Dendritic cell treated with granulocyte-macrophage colony-stimulating factor and Interleukin-4, amounts not matched to agents 40 ng/mL and 50 ng/mL, for 4 days (primary cell): ENCODE results near the gene SEMA4D.
"Not testable (repeated sequence)": the region's sequence is repeated elsewhere in the genome, so short reads cannot be mapped to it uniquely, and the experiment has no call there.

Source experiments
- H3K27ac Mint-ChIP-seq: one replicate; pipeline ENCODE4 v1.8.0; 2022; ENCODE audit warnings: mild to moderate bottlenecking, mixed read lengths
- H3K27me3 Mint-ChIP-seq: one replicate; pipeline ENCODE4 v1.8.0; 2022; ENCODE audit warnings: mild to moderate bottlenecking, mixed read lengths
- H3K36me3 Mint-ChIP-seq: one replicate; pipeline ENCODE4 v1.8.0; 2022; ENCODE audit warnings: low read depth, mixed read lengths
- H3K4me1 Mint-ChIP-seq: one replicate; pipeline ENCODE4 v1.8.0; 2022; ENCODE audit warnings: low read depth, mixed read lengths
- H3K4me3 Mint-ChIP-seq: one replicate; pipeline ENCODE4 v1.8.0; 2022; ENCODE audit warnings: mild to moderate bottlenecking, moderate library complexity, mixed read lengths
- H3K9me3 Mint-ChIP-seq: one replicate; pipeline ENCODE4 v1.8.0; 2022; ENCODE audit warnings: mixed read lengths
- intact Hi-C: fragments of 100-400 bp; cut with micrococcal nuclease; formaldehyde crosslinking; loops from one replicate; pipeline ENCODE4 v1.15.0; 2022

SEMA4D gene

GRCh38 chr9:89478821-89479668 lies 18.9 kb downstream of the SEMA4D start:
- H3K27me3 Mint-ChIP-seq = no peaks in the 10 kb centered on the region
- H3K27ac Mint-ChIP-seq = peak overlapping the region; percentile 54
- H3K4me3 Mint-ChIP-seq = no peak overlapping the region
- peaks cover 9% of the 10 kb centered on the region for H3K9me3 Mint-ChIP-seq
- peaks cover 75% of the 10 kb centered on the region for H3K4me1 Mint-ChIP-seq
- intact Hi-C loops = no loop called here
- H3K36me3 Mint-ChIP-seq = peaks cover 48% of the 10 kb centered on the region

- H3K4me3 Mint-ChIP-seq = no peak overlapping the region
- H3K27ac Mint-ChIP-seq = peak overlapping the region; percentile 54
- H3K36me3 Mint-ChIP-seq = peaks cover 48% of the 10 kb centered on the region
Measured at GRCh38 chr9:89477811-89478630, 19.9 kb downstream of the SEMA4D start.

GRCh38 chr9:89477384-89477783 lies 20.5 kb downstream of the SEMA4D start:
- Mint-ChIP-seq H3K36me3 (peaks cover 43% of the 10 kb centered on the region), H3K4me1 (peaks cover 66% of the 10 kb centered on the region), H3K4me3 (no peak overlapping the region), H3K27me3 (no peaks in the 10 kb centered on the region), H3K27ac (peak overlapping the region; percentile 54), H3K9me3 (peaks cover 9% of the 10 kb centered on the region)
- intact Hi-C loops = no loop called here

More at GRCh38 chr9:89477811-89478630, 19.9 kb downstream of the SEMA4D start:
- intact Hi-C loops = no loop called here
- H3K27me3 Mint-ChIP-seq = no peaks in the 10 kb centered on the region
- peaks cover 9% of the 10 kb centered on the region for H3K9me3 Mint-ChIP-seq
- peaks cover 73% of the 10 kb centered on the region for H3K4me1 Mint-ChIP-seq

- no peak overlapping the region for H3K4me3 Mint-ChIP-seq
- intact Hi-C loops = no loop called here
- no peaks in the 10 kb centered on the region for H3K27me3 Mint-ChIP-seq
- peaks cover 58% of the 10 kb centered on the region for H3K4me1 Mint-ChIP-seq
- peaks cover 9% of the 10 kb centered on the region for H3K9me3 Mint-ChIP-seq
- H3K27ac Mint-ChIP-seq = peak overlapping the region; percentile 54
- peaks cover 35% of the 10 kb centered on the region for H3K36me3 Mint-ChIP-seq
Measured at GRCh38 chr9:89476546-89476945, 21.4 kb downstream of the SEMA4D start.

- Mint-ChIP-seq H3K4me1 (peaks cover 60% of the 10 kb centered on the region), H3K4me3 (no peak overlapping the region), H3K9me3 (peaks cover 9% of the 10 kb centered on the region), H3K27me3 (no peaks in the 10 kb centered on the region), H3K27ac (no peak overlapping the region), H3K36me3 (peaks cover 30% of the 10 kb centered on the region)
- intact Hi-C loops = no loop called here
Measured at GRCh38 chr9:89475891-89476440, 21.9 kb downstream of the SEMA4D start.

- peaks cover 9% of the 10 kb centered on the region for H3K9me3 Mint-ChIP-seq
- intact Hi-C loops = no loop called here
- peaks cover 27% of the 10 kb centered on the region for H3K36me3 Mint-ChIP-seq
- H3K27me3 Mint-ChIP-seq = no peaks in the 10 kb centered on the region
- H3K4me1 Mint-ChIP-seq = peaks cover 65% of the 10 kb centered on the region
- no peak overlapping the region for H3K27ac Mint-ChIP-seq
- no peak overlapping the region for H3K4me3 Mint-ChIP-seq
Measured at GRCh38 chr9:89474939-89475338, 23.0 kb downstream of the SEMA4D start.

- H3K27me3 Mint-ChIP-seq = no peaks in the 10 kb centered on the region
- H3K36me3 Mint-ChIP-seq = peaks cover 18% of the 10 kb centered on the region
- peaks cover 69% of the 10 kb centered on the region for H3K4me1 Mint-ChIP-seq
- no peak overlapping the region for H3K27ac Mint-ChIP-seq
- peaks cover 3% of the 10 kb centered on the region for H3K9me3 Mint-ChIP-seq
- H3K4me3 Mint-ChIP-seq = no peak overlapping the region
- intact Hi-C loops = no loop called here
Measured at GRCh38 chr9:89473762-89474469, 24.0 kb downstream of the SEMA4D start.

- H3K4me3 Mint-ChIP-seq, H3K27me3 Mint-ChIP-seq, H3K27ac Mint-ChIP-seq, intact Hi-C loops, H3K9me3 Mint-ChIP-seq, H3K36me3 Mint-ChIP-seq: not testable (repeated sequence)
- H3K4me1 Mint-ChIP-seq = peaks cover 62% of the 10 kb centered on the region
Measured at GRCh38 chr9:89471796-89472320, 26.1 kb downstream of the SEMA4D start.

- Mint-ChIP-seq H3K27ac (no peak overlapping the region), H3K4me1 (peaks cover 60% of the 10 kb centered on the region), H3K36me3 (peaks cover 7% of the 10 kb centered on the region), H3K27me3 (no peaks in the 10 kb centered on the region), H3K4me3 (no peak overlapping the region), H3K9me3 (no peaks in the 10 kb centered on the region)
- intact Hi-C loops = no loop called here
Measured at GRCh38 chr9:89471390-89471789, 26.5 kb downstream of the SEMA4D start.

GRCh38 chr9:89470224-89470839 lies 27.6 kb downstream of the SEMA4D start:
- Mint-ChIP-seq H3K4me3 (peak overlapping the region; percentile 39), H3K36me3 (peaks cover 3% of the 10 kb centered on the region), H3K27me3 (no peaks in the 10 kb centered on the region), H3K4me1 (peaks cover 62% of the 10 kb centered on the region), H3K27ac (peak overlapping the region; percentile 50), H3K9me3 (no peaks in the 10 kb centered on the region)
- intact Hi-C loops = no loop called here

GRCh38 chr9:89469003-89469402 lies 28.9 kb downstream of the SEMA4D start:
- intact Hi-C loops = no loop called here
- Mint-ChIP-seq H3K27me3 (peaks cover 3% of the 10 kb centered on the region), H3K4me1 (peaks cover 71% of the 10 kb centered on the region), H3K36me3 (no peaks in the 10 kb centered on the region), H3K9me3 (no peaks in the 10 kb centered on the region), H3K27ac (no peak overlapping the region), H3K4me3 (no peak overlapping the region)

- intact Hi-C loops = no loop called here
- Mint-ChIP-seq H3K4me3 (no peak overlapping the region), H3K36me3 (no peaks in the 10 kb centered on the region), H3K4me1 (peaks cover 69% of the 10 kb centered on the region), H3K27me3 (peaks cover 3% of the 10 kb centered on the region), H3K27ac (no peak overlapping the region), H3K9me3 (no peaks in the 10 kb centered on the region)
Measured at GRCh38 chr9:89468281-89468960, 29.5 kb downstream of the SEMA4D start.

- H3K27me3 Mint-ChIP-seq = peaks cover 5% of the 10 kb centered on the region
- intact Hi-C loops = no loop called here
- H3K27ac Mint-ChIP-seq = no peak overlapping the region
- H3K4me3 Mint-ChIP-seq = no peak overlapping the region
- H3K4me1 Mint-ChIP-seq = peaks cover 78% of the 10 kb centered on the region
- H3K36me3 Mint-ChIP-seq = no peaks in the 10 kb centered on the region
- no peaks in the 10 kb centered on the region for H3K9me3 Mint-ChIP-seq
Measured at GRCh38 chr9:89467278-89467625, 30.7 kb downstream of the SEMA4D start.
